ENCODE results near the gene SOAT2. TPM values are rescaled to one million over a fixed set of nuclear protein-coding genes. Genes with fewer than 3 reads are reported as not detected.
"Not testable (repeated sequence)": the region's sequence is repeated elsewhere in the genome, so short reads cannot be mapped to it uniquely, and the experiment has no call there.

Gene SOAT2
- total RNA-seq, 1 experiment from 2014 or later = not detected

- ChIA-PET CTCF (no interaction called here), POLR2A (ENCODE audit: low non-redundant PET) (no interaction called here)
- Histone ChIP-seq H3K4me1 (ENCODE audit: insufficient read depth, low read length, poor library complexity, severe bottlenecking) (no peaks in the 10 kb centered on the region), H3K9me3 (ENCODE audit: low read depth, low read length, poor library complexity, severe bottlenecking) (no peaks in the 10 kb centered on the region), H3K27me3 (replicated peaks; ENCODE audit: insufficient read depth, low read depth, low read length, poor library complexity) (no peaks in the 10 kb centered on the region), H3K27ac (ENCODE audit: low read depth, low read length, poor library complexity, severe bottlenecking) (no peak overlapping the region), H3K4me3 (ENCODE audit: low read depth, low read length, poor library complexity, severe bottlenecking) (no peak overlapping the region), H3K36me3 (ENCODE audit: insufficient read depth, low read length, poor library complexity, severe bottlenecking) (no peaks in the 10 kb centered on the region)
- no TSS peak for BruUV-seq (replicated peaks)
- intact Hi-C loops (cut with micrococcal nuclease; ENCODE audit: unreplicated experiment) = no loop called here
- TF ChIP-seq CTCF (conservative IDR thresholded peaks at IDR 0.05; ENCODE audit: low read depth, low read length) (no peak), EZH2 (IDR thresholded peaks at IDR 0.05; ENCODE audit: borderline replicate concordance, low read depth, low read length, poor library complexity, severe bottlenecking) (no peak)
- no peak for DNase-seq (ENCODE audit: low spot score)
Observed at GRCh38 chr12:53105256-53105655, 2.0 kb downstream of the SOAT2 start.

- BruUV-seq (replicated peaks) = no TSS peak
- CTCF ChIA-PET = interaction anchor here (1.4 kb wide), 1 partner anchor 27 kb away, joined by 3 read pairs; the partner anchor contains the start of gene SPRYD3
Observed at GRCh38 chr12:53105712-53106439, 2.6 kb downstream of the SOAT2 start.

GRCh38 chr12:53107122-53107521 is 3.8 kb downstream of the SOAT2 start:
- ChIA-PET POLR2A (ENCODE audit: low non-redundant PET) (no interaction called here), CTCF (interaction anchor here (1.4 kb wide), 1 partner anchor 28 kb away, joined by 3 read pairs; the partner anchor contains the start of gene SPRYD3)
- Histone ChIP-seq H3K4me1 (ENCODE audit: insufficient read depth, low read length, poor library complexity, severe bottlenecking) (no peaks in the 10 kb centered on the region), H3K9me3 (ENCODE audit: low read depth, low read length, poor library complexity, severe bottlenecking) (no peaks in the 10 kb centered on the region), H3K36me3 (ENCODE audit: insufficient read depth, low read length, poor library complexity, severe bottlenecking) (no peaks in the 10 kb centered on the region), H3K4me3 (ENCODE audit: low read depth, low read length, poor library complexity, severe bottlenecking) (no peak overlapping the region), H3K27me3 (replicated peaks; ENCODE audit: insufficient read depth, low read depth, low read length, poor library complexity) (no peaks in the 10 kb centered on the region), H3K27ac (ENCODE audit: low read depth, low read length, poor library complexity, severe bottlenecking) (no peak overlapping the region)
- intact Hi-C loops (cut with micrococcal nuclease; ENCODE audit: unreplicated experiment) = no loop called here
- no TSS peak for BruUV-seq (replicated peaks)
- no peak for DNase-seq (ENCODE audit: low spot score)
- TF ChIP-seq EZH2 (IDR thresholded peaks at IDR 0.05; ENCODE audit: borderline replicate concordance, low read depth, low read length, poor library complexity, severe bottlenecking) (no peak), CTCF (conservative IDR thresholded peaks at IDR 0.05; ENCODE audit: low read depth, low read length) (no peak)

More at GRCh38 chr12:53105712-53106439, 2.6 kb downstream of the SOAT2 start:
- no peaks in the 10 kb centered on the region for H3K4me1 ChIP-seq (ENCODE audit: insufficient read depth, low read length, poor library complexity, severe bottlenecking)
- DNase-seq (ENCODE audit: low spot score) = no peak
- H3K4me3 ChIP-seq (ENCODE audit: low read depth, low read length, poor library complexity, severe bottlenecking) = no peak overlapping the region
- TF ChIP-seq EZH2 (IDR thresholded peaks at IDR 0.05; ENCODE audit: borderline replicate concordance, low read depth, low read length, poor library complexity, severe bottlenecking) = no peak
- no peak for TF ChIP-seq CTCF (conservative IDR thresholded peaks at IDR 0.05; ENCODE audit: low read depth, low read length)
- H3K36me3 ChIP-seq (ENCODE audit: insufficient read depth, low read length, poor library complexity, severe bottlenecking) = no peaks in the 10 kb centered on the region
- no peaks in the 10 kb centered on the region for H3K27me3 ChIP-seq (replicated peaks; ENCODE audit: insufficient read depth, low read depth, low read length, poor library complexity)
- H3K27ac ChIP-seq (ENCODE audit: low read depth, low read length, poor library complexity, severe bottlenecking) = no peak overlapping the region
- no peaks in the 10 kb centered on the region for H3K9me3 ChIP-seq (ENCODE audit: low read depth, low read length, poor library complexity, severe bottlenecking)
- intact Hi-C loops (cut with micrococcal nuclease; ENCODE audit: unreplicated experiment) = no loop called here
- POLR2A ChIA-PET (ENCODE audit: low non-redundant PET) = no interaction called here

GRCh38 chr12:53112431-53112830 is 9.1 kb downstream of the SOAT2 start:
- POLR2A ChIA-PET (ENCODE audit: low non-redundant PET); H3K4me1 ChIP-seq (ENCODE audit: insufficient read depth, low read length, poor library complexity, severe bottlenecking); CTCF ChIA-PET; BruUV-seq (replicated peaks); H3K27ac ChIP-seq (ENCODE audit: low read depth, low read length, poor library complexity, severe bottlenecking); H3K4me3 ChIP-seq (ENCODE audit: low read depth, low read length, poor library complexity, severe bottlenecking); DNase-seq (ENCODE audit: low spot score); H3K36me3 ChIP-seq (ENCODE audit: insufficient read depth, low read length, poor library complexity, severe bottlenecking); H3K27me3 ChIP-seq (replicated peaks; ENCODE audit: insufficient read depth, low read depth, low read length, poor library complexity); H3K9me3 ChIP-seq (ENCODE audit: low read depth, low read length, poor library complexity, severe bottlenecking); intact Hi-C loops (cut with micrococcal nuclease; ENCODE audit: unreplicated experiment): not testable (repeated sequence)
